Dendritic cell treated with granulocyte-macrophage colony-stimulating factor and Interleukin-4, amounts not matched to agents 40 ng/mL and 50 ng/mL, for 4 days (primary cell): ENCODE measurements around the gene RASGRF1.

Experiments used
- H3K27ac Mint-ChIP-seq: one replicate; pipeline ENCODE4 v1.8.0; 2022; ENCODE audit warnings: mild to moderate bottlenecking, mixed read lengths
- H3K27me3 Mint-ChIP-seq: one replicate; pipeline ENCODE4 v1.8.0; 2022; ENCODE audit warnings: mild to moderate bottlenecking, mixed read lengths
- H3K36me3 Mint-ChIP-seq: one replicate; pipeline ENCODE4 v1.8.0; 2022; ENCODE audit warnings: low read depth, mixed read lengths
- H3K4me1 Mint-ChIP-seq: one replicate; pipeline ENCODE4 v1.8.0; 2022; ENCODE audit warnings: low read depth, mixed read lengths
- H3K4me3 Mint-ChIP-seq: one replicate; pipeline ENCODE4 v1.8.0; 2022; ENCODE audit warnings: mild to moderate bottlenecking, moderate library complexity, mixed read lengths
- H3K9me3 Mint-ChIP-seq: one replicate; pipeline ENCODE4 v1.8.0; 2022; ENCODE audit warnings: mixed read lengths
- intact Hi-C: fragments of 100-400 bp; cut with micrococcal nuclease; formaldehyde crosslinking; loops from one replicate; pipeline ENCODE4 v1.15.0; 2022

RASGRF1 gene

GRCh38 chr15:79067072-79067833 is 23.3 kb downstream of the RASGRF1 start:
- H3K4me3 Mint-ChIP-seq, result no peak overlapping the region
- no peaks in the 10 kb centered on the region for H3K9me3 Mint-ChIP-seq
- no peaks in the 10 kb centered on the region for H3K36me3 Mint-ChIP-seq
- H3K4me1 Mint-ChIP-seq, result no peaks in the 10 kb centered on the region
- H3K27ac Mint-ChIP-seq, result no peak overlapping the region
- intact Hi-C loops, result no loop called here
- H3K27me3 Mint-ChIP-seq, result peaks cover 19% of the 10 kb centered on the region

DNA sequence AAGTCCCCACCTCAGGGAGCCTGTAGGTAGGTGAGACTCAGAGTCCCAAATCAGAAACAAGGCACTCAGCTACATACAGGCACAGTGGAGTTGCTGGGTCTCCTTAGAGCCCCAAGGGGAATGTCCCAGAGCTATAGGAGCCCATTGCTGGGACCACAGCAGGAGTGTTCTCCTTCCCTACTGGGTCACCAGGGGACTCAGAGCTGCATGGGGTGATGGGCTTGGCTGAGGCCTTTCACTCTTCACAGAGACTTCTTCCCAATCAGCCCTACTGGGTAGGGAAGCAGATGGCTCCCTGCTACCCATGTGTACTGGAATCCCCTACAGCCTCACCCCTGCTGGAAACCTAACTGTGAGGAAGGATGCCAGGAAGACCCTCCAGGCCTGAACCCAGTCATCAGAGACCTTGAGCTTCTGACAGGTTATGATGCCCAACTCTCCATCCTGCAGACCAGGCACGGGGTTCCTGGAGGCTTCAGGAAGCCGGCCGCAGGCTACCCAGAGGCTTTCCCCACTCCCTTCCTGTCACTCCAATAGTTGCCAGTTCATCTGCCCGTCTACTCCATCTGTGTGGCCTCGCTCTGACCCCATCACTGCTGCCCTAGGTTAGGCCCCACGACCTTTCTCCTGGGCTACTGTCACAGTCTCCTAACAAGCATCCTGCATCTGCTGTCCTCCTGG is 24.0 kb downstream of the RASGRF1 start:
- intact Hi-C loops, result no loop called here
- peaks cover 20% of the 10 kb centered on the region for H3K27me3 Mint-ChIP-seq

DNA sequence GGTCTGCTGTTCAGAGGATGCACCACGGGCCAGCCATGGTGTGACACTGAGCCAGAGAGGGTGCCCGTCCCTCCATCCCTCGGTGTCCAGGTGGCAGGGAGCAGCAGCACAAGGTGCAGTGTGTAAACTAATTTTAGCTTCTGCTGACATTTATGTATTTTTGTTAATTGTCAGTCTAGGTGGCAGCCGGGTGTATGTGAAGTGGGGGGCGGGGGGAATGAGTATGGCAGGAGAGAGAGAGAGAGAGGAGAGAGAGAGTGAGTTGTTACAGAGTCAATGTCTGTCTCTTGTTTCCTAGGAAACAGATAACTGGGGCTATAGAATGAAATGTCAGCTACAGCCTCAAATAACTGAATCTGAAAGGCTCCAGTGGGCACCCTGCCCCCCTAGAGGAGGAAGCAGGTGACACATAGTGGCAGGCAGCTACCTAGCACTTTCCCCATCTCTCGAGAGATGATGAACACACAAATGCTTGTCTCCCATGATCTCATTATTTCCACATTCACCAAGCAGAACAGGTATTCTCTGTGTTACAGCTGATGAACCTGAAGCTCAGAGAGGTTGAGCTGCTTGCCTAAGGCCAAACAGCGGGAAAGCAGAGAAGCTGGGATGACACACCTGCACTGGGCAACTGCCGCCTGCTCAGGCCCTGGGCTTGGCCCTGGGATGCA is 24.7 kb downstream of the RASGRF1 start:
- intact Hi-C loops, result no loop called here
- Mint-ChIP-seq H3K27me3 (peaks cover 20% of the 10 kb centered on the region), H3K36me3 (no peaks in the 10 kb centered on the region), H3K4me1 (no peaks in the 10 kb centered on the region), H3K9me3 (no peaks in the 10 kb centered on the region), H3K4me3 (no peak overlapping the region), H3K27ac (no peak overlapping the region)

More for the DNA sequence above, 24.0 kb downstream of the RASGRF1 start:
- H3K4me3 Mint-ChIP-seq, result no peak overlapping the region
- H3K9me3 Mint-ChIP-seq, result no peaks in the 10 kb centered on the region
- no peak overlapping the region for H3K27ac Mint-ChIP-seq
- no peaks in the 10 kb centered on the region for H3K36me3 Mint-ChIP-seq
- no peaks in the 10 kb centered on the region for H3K4me1 Mint-ChIP-seq

- Mint-ChIP-seq H3K36me3 (no peaks in the 10 kb centered on the region), H3K27me3 (peaks cover 20% of the 10 kb centered on the region), H3K4me1 (no peaks in the 10 kb centered on the region), H3K27ac (no peak overlapping the region), H3K4me3 (no peak overlapping the region), H3K9me3 (no peaks in the 10 kb centered on the region)
- intact Hi-C loops, result no loop called here
Observed at GRCh38 chr15:79065361-79065705, 25.2 kb downstream of the RASGRF1 start.

DNA sequence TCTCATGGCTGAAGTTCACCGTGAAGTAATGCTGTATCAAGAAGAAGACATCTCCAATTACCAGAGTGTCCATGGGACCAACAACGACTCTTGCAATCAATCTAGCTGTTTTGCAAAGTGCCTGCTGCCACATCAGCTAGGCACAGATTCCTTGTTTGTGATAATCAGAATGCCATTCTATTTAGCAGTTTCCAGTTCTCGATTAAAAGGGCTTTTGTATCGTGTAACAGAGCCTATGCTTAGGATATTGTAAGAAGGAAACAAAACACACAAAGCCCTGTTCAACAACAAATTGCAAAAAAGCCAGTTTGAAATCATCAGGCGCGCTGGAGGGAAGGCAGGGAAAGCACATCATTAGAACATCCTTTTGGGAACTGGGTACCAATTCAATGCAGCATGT is 26.1 kb downstream of the RASGRF1 start:
- Mint-ChIP-seq H3K36me3 (no peaks in the 10 kb centered on the region), H3K27me3 (peaks cover 21% of the 10 kb centered on the region), H3K9me3 (no peaks in the 10 kb centered on the region), H3K4me1 (no peaks in the 10 kb centered on the region), H3K4me3 (no peak overlapping the region), H3K27ac (no peak overlapping the region)
- intact Hi-C loops, result no loop called here

GRCh38 chr15:79060175-79060574 is 30.4 kb downstream of the RASGRF1 start:
- H3K4me3 Mint-ChIP-seq, result no peak overlapping the region
- intact Hi-C loops, result no loop called here
- H3K36me3 Mint-ChIP-seq, result no peaks in the 10 kb centered on the region
- no peaks in the 10 kb centered on the region for H3K4me1 Mint-ChIP-seq
- H3K27me3 Mint-ChIP-seq, result peaks cover 21% of the 10 kb centered on the region
- no peak overlapping the region for H3K27ac Mint-ChIP-seq
- no peaks in the 10 kb centered on the region for H3K9me3 Mint-ChIP-seq

DNA sequence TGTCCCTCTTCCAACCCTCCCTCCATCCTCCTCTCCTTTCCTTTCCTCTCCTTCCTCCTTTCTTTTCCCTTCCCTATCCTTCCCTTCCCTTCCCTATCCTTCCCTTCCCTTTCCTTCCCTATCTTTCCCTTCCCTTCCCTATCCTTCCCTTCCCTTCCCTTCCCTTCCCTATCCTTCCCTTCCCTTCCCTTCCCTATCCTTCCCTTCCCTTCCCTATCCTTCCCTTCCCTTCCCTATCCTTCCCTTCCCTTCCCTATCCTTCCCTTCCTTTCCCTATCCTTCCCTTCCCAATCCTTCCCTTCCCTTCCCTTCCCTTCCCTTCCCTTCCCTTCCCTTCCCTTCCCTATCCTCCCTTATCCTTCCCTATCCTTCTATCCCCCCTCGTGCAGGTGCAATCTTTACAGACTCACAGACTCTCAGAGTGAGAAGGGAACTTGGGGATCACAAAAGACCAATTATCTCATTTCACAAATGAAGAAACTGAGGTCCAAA is 31.5 kb downstream of the RASGRF1 start:
- Mint-ChIP-seq H3K36me3 (no peaks in the 10 kb centered on the region), H3K27me3 (peaks cover 23% of the 10 kb centered on the region), H3K9me3 (no peaks in the 10 kb centered on the region), H3K27ac (no peak overlapping the region), H3K4me3 (no peak overlapping the region), H3K4me1 (no peaks in the 10 kb centered on the region)
- intact Hi-C loops, result no loop called here

- no peak overlapping the region for H3K4me3 Mint-ChIP-seq
- no peaks in the 10 kb centered on the region for H3K36me3 Mint-ChIP-seq
- H3K27me3 Mint-ChIP-seq, result peaks cover 21% of the 10 kb centered on the region
- no peaks in the 10 kb centered on the region for H3K4me1 Mint-ChIP-seq
- intact Hi-C loops, result no loop called here
- H3K9me3 Mint-ChIP-seq, result no peaks in the 10 kb centered on the region
- H3K27ac Mint-ChIP-seq, result no peak overlapping the region
Observed at GRCh38 chr15:79058260-79058850, 32.2 kb downstream of the RASGRF1 start.

DNA sequence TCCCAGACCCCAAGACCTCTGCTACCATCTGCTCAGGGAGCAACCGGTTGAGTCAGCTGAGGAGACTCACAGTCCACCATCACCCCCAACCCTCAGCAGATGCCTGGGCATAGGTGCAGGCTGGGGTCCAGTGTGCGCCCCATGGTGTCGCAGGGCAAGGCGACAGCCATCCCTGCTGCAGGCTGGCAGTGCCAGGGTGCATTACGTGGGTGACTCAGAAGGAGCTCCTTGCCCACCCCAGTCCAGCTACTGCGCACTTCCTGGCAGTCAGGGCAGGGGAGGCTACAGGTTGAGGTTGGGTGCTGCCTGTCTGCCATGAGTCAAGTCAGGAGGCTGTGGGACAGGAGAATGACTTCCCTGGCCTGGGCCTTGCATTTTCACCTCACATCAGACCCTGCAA is 33.5 kb downstream of the RASGRF1 start:
- Mint-ChIP-seq H3K27ac (no peak overlapping the region), H3K9me3 (no peaks in the 10 kb centered on the region), H3K27me3 (peaks cover 16% of the 10 kb centered on the region), H3K36me3 (no peaks in the 10 kb centered on the region), H3K4me3 (no peak overlapping the region), H3K4me1 (no peaks in the 10 kb centered on the region)
- intact Hi-C loops, result no loop called here

- Mint-ChIP-seq H3K9me3 (no peaks in the 10 kb centered on the region), H3K4me3 (no peak overlapping the region), H3K36me3 (no peaks in the 10 kb centered on the region), H3K4me1 (no peaks in the 10 kb centered on the region), H3K27me3 (peaks cover 14% of the 10 kb centered on the region), H3K27ac (no peak overlapping the region)
- intact Hi-C loops, result no loop called here
Observed at GRCh38 chr15:79054350-79054749, 36.2 kb downstream of the RASGRF1 start.

- Mint-ChIP-seq H3K4me3 (no peak overlapping the region), H3K4me1 (no peaks in the 10 kb centered on the region), H3K27me3 (peaks cover 14% of the 10 kb centered on the region), H3K9me3 (no peaks in the 10 kb centered on the region), H3K36me3 (no peaks in the 10 kb centered on the region), H3K27ac (no peak overlapping the region)
- intact Hi-C loops, result no loop called here
Observed at GRCh38 chr15:79053894-79054293, 36.7 kb downstream of the RASGRF1 start.

DNA sequence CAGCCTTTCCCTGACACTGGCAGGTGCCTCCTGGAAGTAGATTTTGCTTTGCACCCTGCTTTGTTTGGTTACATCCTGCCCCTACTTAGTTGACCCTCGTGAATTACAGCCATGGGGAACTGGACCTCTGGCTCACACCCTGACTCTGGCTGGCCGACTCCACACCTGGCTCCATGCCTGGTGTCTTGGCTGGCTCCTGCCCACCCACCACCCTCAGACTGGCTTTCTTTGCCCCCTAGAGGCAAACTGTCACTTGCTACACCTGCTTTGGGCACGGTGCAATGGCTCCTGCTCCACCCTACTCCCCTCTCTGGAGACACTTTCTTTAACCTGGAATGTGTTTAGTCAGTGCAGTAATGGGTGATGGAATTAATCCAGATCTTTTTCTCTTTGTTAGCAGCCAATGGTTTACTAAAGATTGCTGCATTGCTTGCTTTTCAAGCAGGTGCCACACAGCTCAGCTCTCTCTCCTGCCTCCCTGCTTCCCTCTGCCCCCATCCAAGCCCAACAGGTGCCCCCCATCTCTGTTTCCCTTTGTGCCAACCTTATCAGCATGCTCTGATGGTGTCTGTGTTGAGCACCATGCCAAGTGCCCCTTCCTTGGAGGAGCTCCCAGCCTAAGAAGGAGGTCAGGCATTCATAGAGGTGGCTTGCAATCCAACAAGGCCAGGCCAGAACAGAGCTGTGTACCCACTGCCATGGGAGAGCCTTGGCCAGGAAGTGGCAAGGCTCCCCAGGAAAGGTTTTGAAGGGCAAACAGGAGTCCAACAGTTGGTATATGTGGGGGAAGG is 38.4 kb downstream of the RASGRF1 start:
- no peaks in the 10 kb centered on the region for H3K9me3 Mint-ChIP-seq
- H3K4me1 Mint-ChIP-seq, result no peaks in the 10 kb centered on the region
- peaks cover 12% of the 10 kb centered on the region for H3K27me3 Mint-ChIP-seq
- no peak overlapping the region for H3K27ac Mint-ChIP-seq
- intact Hi-C loops, result no loop called here
- no peaks in the 10 kb centered on the region for H3K36me3 Mint-ChIP-seq
- H3K4me3 Mint-ChIP-seq, result no peak overlapping the region

GRCh38 chr15:79051029-79051428 is 39.6 kb downstream of the RASGRF1 start:
- H3K36me3 Mint-ChIP-seq, result no peaks in the 10 kb centered on the region
- H3K4me3 Mint-ChIP-seq, result no peak overlapping the region
- H3K27me3 Mint-ChIP-seq, result peaks cover 7% of the 10 kb centered on the region
- H3K9me3 Mint-ChIP-seq, result no peaks in the 10 kb centered on the region
- intact Hi-C loops, result no loop called here
- H3K4me1 Mint-ChIP-seq, result no peaks in the 10 kb centered on the region
- no peak overlapping the region for H3K27ac Mint-ChIP-seq
